GM12878 (cell line): ENCODE measurements around the gene MALRD1. TPM values are rescaled to one million over a fixed set of nuclear protein-coding genes. Genes with fewer than 3 reads are reported as not detected.

Source experiments
- CBX3 ChIP-seq: fragments of 200-600 bp; sonication (generic); IDR thresholded peaks from 2 replicates; pipeline ENCODE4 v1.6.1; 2016; ENCODE audit warnings: low read depth, borderline replicate concordance
- CREM ChIP-seq: IDR thresholded peaks from 2 replicates; pipeline ENCODE4 v1.6.1; 2014; ENCODE audit warnings: antibody characterized with exemption, low read depth
- E2F4 ChIP-seq: IDR thresholded peaks from 2 replicates; pipeline ENCODE4 v1.6.1; 2012; ENCODE audit warnings: low read depth, low read length, improper control_type of control experiment
- E4F1 ChIP-seq: fragments of 450-650 bp; IDR thresholded peaks from 2 replicates; pipeline ENCODE4 v1.6.1; 2018; ENCODE audit warnings: borderline replicate concordance, mild to moderate bottlenecking; ENCODE audit not compliant: partially characterized antibody
- ETV6 ChIP-seq, 2 experiments: fragments of 450-650 bp in 1 of 2; IDR thresholded peaks in 1 of 2; conservative IDR thresholded peaks in 1 of 2; 2 replicates each; pipeline ENCODE4 v1.6.1; 2014; ENCODE audit warnings: antibody characterized with exemption in 1 of 2, borderline replicate concordance in 1 of 2, low read depth in 1 of 2, mild to moderate bottlenecking in 1 of 2, moderate library complexity in 1 of 2
- MAX ChIP-seq: IDR thresholded peaks from 2 replicates; pipeline ENCODE4 v1.6.1; 2012; ENCODE audit warnings: low read depth, low read length, improper control_type of control experiment
- PBX3 ChIP-seq: IDR thresholded peaks from 2 replicates; pipeline ENCODE4 v1.6.1; 2011; ENCODE audit warnings: mild to moderate bottlenecking, low read depth, low read length, moderate library complexity; ENCODE audit not compliant: insufficient replicate concordance
- POU2F2 ChIP-seq: IDR thresholded peaks from 3 replicates; pipeline ENCODE4 v1.6.1; 2011; ENCODE audit warnings: low read depth, mild to moderate bottlenecking, low read length, borderline replicate concordance
- RUNX3 ChIP-seq: IDR thresholded peaks from 2 replicates; pipeline ENCODE4 v1.6.1; 2012; ENCODE audit warnings: low read length, inconsistent platforms
- SREBF1 ChIP-seq: IDR thresholded peaks from 2 replicates; pipeline ENCODE4 v1.6.1; 2012; ENCODE audit warnings: mild to moderate bottlenecking, low read length
- ZNF217 ChIP-seq: fragments of 450-650 bp; IDR thresholded peaks from 2 replicates; pipeline ENCODE4 v1.6.1; 2017; ENCODE audit warnings: antibody characterized with exemption, mild to moderate bottlenecking
- ZNF384 ChIP-seq: IDR thresholded peaks from 2 replicates; pipeline ENCODE4 v1.6.1; 2012; ENCODE audit warnings: low read depth, mild to moderate bottlenecking, low read length, improper control_type of control experiment, borderline replicate concordance
- ZSCAN29 ChIP-seq: fragments of 450-650 bp; IDR thresholded peaks from 2 replicates; pipeline ENCODE4 v1.6.1; 2017; ENCODE audit warnings: mild to moderate bottlenecking, moderate library complexity
- polyA plus RNA-seq, 11 experiments: library from polyadenylated mRNA; depleted of rRNA in 4 of 11; unstranded in 6 of 11; stranded (reverse) in 5 of 11; fragments of >200 nt; fragmentation: Nextera tagmentation in 4 of 11; fragmentation: Illumina TruSeq in 1 of 11; extraction: Ambion mirVana in 4 of 11; extraction: Trizol in 1 of 11; gene quantifications; 1 replicate in 1 of 11; 2 replicates in 10 of 11; pipeline versions ENCODE4 v1.2.1 to v1.2.3, GENCODE V29; 2011 to 2016; ENCODE audit warnings: inconsistent platforms in 2 of 11, missing spikeins in 2 of 11, low read depth in 1 of 11
- total RNA-seq, 4 experiments: library from RNA; depleted of rRNA in 3 of 4; stranded (reverse); fragments of >200 nt in 3 of 4; fragmentation: Illumina TruSeq in 1 of 4; extraction: Trizol in 1 of 4; gene quantifications; 2 replicates each; pipeline versions ENCODE4 v1.2.1 to v1.2.3, GENCODE V29; 2013 to 2021

The MALRD1 gene
- total and polyA plus RNA-seq, 10 of the 15 experiments (the other 5 are each of a cell fraction or from before 2014, with no cell fraction given) = 0.12 to 6.6 (median 0.26) TPM; not detected in 2

GRCh38 chr10:19518632-19519031 lies 470.0 kb downstream of the MALRD1 start (continued):
- TF ChIP-seq E2F4 (no peak), ZNF217 (peak; percentile 82; the same call in 1 of the 2 replicates), ZNF384 (no peak), ETV6 (conservative IDR thresholded peaks at IDR 0.05 in 1 of 2, IDR thresholded peaks at IDR 0.05 in 1 of 2; ENCODE audit: borderline replicate concordance in 1 of 2, low read depth in 1 of 2) (no peak), E4F1 (no peak), CREM (no peak), ZSCAN29 (no peak), POU2F2 (no peak), RUNX3 (peak; percentile 9; the same call in 1 of the 2 replicates), SREBF1 (no peak), PBX3 (no peak), CBX3 (no peak), MAX (no peak)
